A673 (cell line): Measurements from ENCODE around the gene GSX1.

ENCODE experiments used
- EZH2 ChIP-seq: fragments of 200-600 bp; sonication (generic); IDR thresholded peaks from 2 replicates; pipeline ENCODE4 v1.6.1; 2017; ENCODE audit warnings: borderline replicate concordance, low read depth, mild to moderate bottlenecking, mixed read lengths, antibody characterized with exemption, low read length; ENCODE audit not compliant: poor library complexity, severe bottlenecking
- TF ChIP-seq, protein P1 (sequence below): fragments of 300-800, 200-600 bp; sonication (generic); conservative IDR thresholded peaks from 2 replicates; pipeline ENCODE4 v1.5.1; 2017; ENCODE audit warnings: low read depth, mild to moderate bottlenecking, antibody characterized with exemption, low read length, moderate library complexity, mixed read lengths

- TF ChIP-seq, protein P1, sequence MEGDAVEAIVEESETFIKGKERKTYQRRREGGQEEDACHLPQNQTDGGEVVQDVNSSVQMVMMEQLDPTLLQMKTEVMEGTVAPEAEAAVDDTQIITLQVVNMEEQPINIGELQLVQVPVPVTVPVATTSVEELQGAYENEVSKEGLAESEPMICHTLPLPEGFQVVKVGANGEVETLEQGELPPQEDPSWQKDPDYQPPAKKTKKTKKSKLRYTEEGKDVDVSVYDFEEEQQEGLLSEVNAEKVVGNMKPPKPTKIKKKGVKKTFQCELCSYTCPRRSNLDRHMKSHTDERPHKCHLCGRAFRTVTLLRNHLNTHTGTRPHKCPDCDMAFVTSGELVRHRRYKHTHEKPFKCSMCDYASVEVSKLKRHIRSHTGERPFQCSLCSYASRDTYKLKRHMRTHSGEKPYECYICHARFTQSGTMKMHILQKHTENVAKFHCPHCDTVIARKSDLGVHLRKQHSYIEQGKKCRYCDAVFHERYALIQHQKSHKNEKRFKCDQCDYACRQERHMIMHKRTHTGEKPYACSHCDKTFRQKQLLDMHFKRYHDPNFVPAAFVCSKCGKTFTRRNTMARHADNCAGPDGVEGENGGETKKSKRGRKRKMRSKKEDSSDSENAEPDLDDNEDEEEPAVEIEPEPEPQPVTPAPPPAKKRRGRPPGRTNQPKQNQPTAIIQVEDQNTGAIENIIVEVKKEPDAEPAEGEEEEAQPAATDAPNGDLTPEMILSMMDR, result no peak
- no peak for TF ChIP-seq EZH2
Measured at GRCh38 chr13:27827646-27828045, 35.4 kb downstream of the GSX1 start.
